OCI-LY7 (cell line): ENCODE data around the gene MBOAT2.

Source experiments
- CTCF ChIP-seq: fragments of 200-600 bp; sonication (generic); conservative IDR thresholded peaks from 2 replicates; pipeline ENCODE4 v1.5.1; 2014; ENCODE audit warnings: mild to moderate bottlenecking, antibody characterized with exemption, low read length, moderate library complexity, mixed read lengths
- EZH2phosphoT487 ChIP-seq: fragments of 200-600 bp; sonication (generic); IDR thresholded peaks from 2 replicates; pipeline ENCODE4 v1.6.1; 2018; ENCODE audit warnings: low read depth, borderline replicate concordance, mild to moderate bottlenecking, mixed run types, antibody characterized with exemption, low read length, moderate library complexity, mixed read lengths

DNA sequence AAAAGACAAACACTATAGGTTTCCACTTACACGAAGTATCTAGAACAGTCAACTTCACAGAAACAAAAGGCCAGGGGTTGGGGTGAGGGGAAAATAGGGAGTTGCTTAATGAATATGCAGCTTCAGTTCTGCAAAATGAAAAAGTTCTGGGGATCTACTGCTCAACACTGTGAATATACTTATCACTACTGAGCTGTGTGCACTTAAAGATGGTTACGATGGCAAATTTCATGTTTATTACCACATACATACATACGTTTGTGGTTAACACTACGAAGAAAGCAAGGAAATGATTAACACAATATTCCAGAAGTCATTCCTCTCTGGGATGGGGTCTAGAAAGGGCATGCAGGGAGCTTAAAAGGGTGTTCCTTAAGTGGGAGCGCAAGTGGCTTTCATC, 19.3 kb downstream of the MBOAT2 start:
- TF ChIP-seq CTCF (no peak), EZH2phosphoT487 (no peak)
